GM20000 (cell line): Measurements from ENCODE around the gene PLPPR1.

ENCODE experiments used
- DNase-seq: peaks from one replicate; pipeline ENCODE4 v3.0.0; 2012; ENCODE audit warnings: low spot score
- CTCF ChIP-seq: IDR thresholded peaks from 2 replicates; pipeline ENCODE4 v1.5.1; 2012; ENCODE audit warnings: mild to moderate bottlenecking, control low read depth; ENCODE audit errors: extremely low read depth, missing control alignments

PLPPR1 gene

DNA sequence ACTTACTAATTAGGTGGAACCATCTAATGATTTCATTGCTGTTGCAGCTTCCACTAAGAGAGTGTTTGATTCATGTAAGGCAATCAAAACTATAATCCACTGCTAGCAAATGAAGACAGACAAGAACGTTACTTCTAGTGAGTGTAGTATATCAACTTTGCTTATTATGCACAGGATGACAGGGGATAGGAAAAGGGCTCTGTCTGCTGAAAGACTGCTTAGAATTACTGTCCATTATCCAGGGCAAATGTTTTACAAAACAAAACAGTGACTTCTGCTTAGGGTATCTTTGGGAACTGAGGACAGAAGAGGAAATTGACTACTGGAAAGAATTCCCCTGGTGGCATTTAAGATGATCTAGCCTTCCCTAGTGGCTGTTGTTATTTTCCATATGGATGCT is 40.2 kb downstream of the PLPPR1 start:
- no peak for TF ChIP-seq CTCF
- no peak for DNase-seq

DNA sequence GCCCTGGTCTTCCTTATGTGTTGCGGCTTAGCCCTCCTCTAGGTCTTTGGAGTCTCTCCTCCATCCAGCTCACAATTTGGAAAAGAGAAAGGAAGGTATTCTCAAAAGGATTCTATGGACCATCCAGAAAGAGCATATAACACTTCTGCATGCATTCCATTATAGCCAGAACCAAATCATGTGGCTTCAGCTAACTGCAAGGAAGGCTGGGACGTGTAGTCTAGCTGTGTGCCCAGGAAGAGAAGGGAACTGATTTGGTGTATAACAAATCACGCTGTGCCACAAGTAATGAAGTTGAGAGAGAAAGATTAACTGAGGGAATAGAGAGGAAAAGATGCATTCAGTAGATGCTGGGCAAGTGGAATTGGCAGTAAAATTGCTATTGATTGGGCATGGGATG is 43.7 kb downstream of the PLPPR1 start:
- DNase-seq = no peak

DNA sequence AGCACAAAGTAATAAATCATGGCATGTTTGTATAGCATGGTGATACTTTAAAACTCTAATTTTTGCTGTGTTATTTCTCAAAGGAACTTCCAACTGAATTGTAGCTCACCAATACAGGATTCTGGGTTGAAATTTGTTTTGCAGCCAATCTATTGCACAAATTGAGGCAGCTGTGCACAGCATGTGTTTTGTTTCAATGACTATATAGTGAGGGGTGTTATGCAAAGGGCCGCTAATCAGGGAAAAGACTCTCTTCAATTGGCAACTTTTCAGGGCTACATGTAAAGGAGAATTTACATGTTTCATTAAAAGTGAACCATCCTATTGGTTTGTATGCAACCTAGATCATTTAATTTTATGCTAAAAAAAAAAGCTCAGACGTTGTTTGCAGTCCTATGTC is 44.6 kb downstream of the PLPPR1 start:
- no peak for DNase-seq
- TF ChIP-seq CTCF = no peak

More for the DNA sequence above, 43.7 kb downstream of the PLPPR1 start:
- no peak for TF ChIP-seq CTCF

- DNase-seq = no peak
- TF ChIP-seq CTCF = no peak
These were observed 53.1 kb downstream of the PLPPR1 start for GRCh38 chr9:101081641-101082040.

DNA sequence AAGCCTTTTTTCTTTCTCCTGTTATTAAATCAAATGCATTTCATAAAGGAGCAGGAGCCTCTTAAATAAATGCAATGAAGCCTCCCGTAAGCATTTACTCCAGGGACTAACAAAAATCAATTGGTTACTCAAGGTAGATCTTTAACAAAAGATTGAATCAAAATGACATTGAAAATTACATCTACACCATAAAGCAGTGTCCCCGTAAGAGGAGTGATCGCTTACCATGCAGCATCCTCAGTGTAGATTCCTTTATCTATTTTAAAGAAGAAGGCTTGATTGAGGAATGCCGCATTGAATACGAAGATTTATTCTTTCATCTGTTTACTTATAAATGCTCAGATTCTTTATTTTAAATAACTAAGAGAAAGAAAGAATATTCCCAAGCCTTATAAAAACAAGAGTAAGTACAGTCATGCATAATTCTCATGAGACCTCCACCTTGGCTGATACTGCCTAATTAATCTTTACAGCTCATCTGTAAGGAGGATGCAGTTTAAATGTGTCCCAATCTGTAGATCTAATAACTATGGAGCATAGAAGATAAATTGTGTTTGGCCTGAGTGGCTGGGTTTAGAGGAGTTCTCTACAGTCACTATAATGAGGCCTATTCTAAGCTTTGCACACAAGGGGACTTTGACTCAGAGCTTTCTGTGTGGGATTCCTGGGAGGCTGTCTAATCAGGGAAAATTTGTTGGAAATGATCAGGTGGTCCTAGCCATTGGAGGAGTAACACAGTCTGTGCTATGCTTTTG is 55.1 kb downstream of the PLPPR1 start:
- no peak for TF ChIP-seq CTCF
- DNase-seq = no peak

DNA sequence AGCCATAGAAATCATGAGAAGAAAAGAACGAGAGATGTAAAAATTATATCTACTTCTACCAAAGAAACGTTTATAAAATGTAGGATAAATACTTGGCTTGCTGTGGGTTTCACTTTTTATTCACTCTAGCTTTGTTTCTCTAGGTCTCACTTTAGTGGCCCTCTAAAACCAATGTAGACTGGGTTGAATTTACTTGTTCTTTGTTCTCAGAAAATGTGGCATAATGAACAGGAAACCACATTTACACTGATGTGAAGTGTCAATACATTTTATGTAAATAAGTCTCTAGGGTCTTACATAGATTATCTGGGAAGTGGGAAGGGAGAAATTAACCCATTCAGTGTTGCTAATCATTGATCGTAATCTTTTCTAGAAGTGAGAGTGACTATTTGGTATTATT is 58.9 kb downstream of the PLPPR1 start:
- no peak for TF ChIP-seq CTCF
- DNase-seq = no peak

DNA sequence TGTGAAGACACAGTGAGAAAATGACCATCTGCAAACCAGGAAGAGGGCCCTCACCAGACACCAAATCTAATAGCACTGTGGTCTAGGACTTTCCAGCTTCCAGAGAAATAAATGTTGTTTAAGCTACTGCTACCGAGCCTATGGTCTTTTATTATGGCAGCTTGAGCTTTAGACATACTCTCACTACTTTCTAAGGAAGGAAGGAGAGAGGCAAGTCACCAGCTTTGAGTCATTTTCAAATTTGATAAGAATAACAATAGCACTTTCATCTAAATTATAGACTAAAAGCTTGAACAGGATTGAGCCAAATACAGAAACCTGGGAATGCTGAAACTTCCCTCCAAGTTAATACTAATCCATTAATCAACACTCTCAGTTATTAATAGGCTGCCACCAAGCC is 64.4 kb downstream of the PLPPR1 start:
- TF ChIP-seq CTCF = no peak
- no peak for DNase-seq
